GM18499 (cell line): ENCODE data around the gene BOLA1.
"Not testable (repeated sequence)": the region's sequence is repeated elsewhere in the genome, so short reads cannot be mapped to it uniquely, and the experiment has no call there.

Experiments used
- ATAC-seq: cut with Tn5 transposase; IDR thresholded peaks from one replicate; pipeline ENCODE4 v1.9.1; 2021; ENCODE audit warnings: moderate number of reproducible peaks; ENCODE audit not compliant: insufficient read depth, unreplicated experiment

BOLA1 gene

DNA sequence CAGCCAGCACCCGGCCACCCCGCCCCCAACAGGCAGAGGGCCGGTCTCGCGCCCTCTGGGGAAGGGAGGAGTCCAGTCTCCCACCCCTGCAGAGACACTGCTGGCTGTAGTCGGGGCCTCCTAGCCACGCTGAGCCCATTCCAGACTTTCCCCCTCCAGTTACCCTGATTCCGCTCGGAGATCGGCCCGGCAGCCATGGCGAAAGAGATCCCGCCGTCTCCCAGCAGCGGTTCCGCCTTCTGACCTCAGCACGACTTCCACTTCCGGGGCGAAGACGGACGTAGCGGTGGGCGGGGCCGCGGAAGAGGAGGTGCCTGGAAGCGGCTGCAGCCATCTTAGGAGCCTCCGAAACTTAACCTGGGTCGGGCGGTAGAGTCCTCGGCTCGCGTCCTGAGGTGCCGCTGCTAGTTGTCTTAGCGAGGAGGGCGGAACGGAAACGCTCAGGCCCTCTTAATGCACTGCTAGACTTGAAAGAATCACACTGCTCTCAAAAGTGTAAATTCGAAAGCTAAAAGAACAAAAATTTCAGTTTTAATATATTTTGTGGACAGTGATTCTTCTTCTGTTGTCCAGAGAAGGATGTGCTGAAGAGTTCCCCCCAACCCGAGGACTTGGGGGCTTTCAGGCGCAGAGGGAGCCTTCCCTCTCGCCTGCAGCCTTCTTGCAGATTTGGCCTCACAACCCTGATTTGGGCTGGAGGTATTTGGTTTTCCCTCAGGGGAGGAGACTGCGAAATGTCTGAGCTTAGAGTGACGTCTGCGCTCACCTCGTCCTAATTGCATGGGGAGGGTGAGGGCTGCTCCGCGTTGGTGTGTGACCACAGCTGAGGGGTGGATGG is 28.4 kb downstream of the BOLA1 start, which contains the start of gene SF3B4:
SF3B4 (minus strand) TSS at position 241 of the 838 bp plus-strand sequence; CDS start at position 197, 44 bp downstream.
- no peak for ATAC-seq

DNA sequence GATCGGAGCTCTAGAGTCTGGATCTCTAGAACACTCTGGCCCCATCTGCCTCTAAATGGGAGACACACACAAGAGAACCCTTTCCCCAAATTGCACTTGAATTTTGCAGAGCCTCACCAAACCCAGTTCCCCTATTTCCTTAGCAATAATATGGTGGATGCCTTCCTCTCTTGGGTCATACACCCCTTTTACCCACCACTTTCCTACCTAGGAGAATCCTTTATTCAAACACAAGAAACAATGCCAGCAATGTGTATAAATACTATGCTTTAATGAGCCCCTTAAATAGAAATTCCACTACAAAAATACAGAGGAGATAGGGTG is 29.0 kb downstream of the BOLA1 start:
- no peak for ATAC-seq

DNA sequence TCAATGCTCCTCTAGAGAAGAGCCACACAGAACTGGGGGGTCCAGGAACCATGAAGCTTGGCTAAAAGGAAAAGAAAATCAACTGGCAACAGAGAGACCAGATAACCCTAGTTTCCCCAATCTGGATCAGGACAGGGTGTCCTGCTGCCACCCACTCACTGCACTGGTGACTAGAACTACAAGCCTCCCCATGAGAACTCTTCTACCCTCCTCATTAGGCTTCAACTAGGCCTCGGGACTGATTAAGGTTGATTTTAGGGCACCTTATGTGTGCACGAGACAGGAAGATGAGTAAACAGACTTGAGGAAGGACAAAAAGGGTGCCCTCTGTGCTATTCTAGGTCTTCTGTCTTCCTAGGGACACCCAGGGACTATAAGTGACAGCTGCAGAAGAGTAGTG is 30.5 kb downstream of the BOLA1 start:
- no peak for ATAC-seq

DNA sequence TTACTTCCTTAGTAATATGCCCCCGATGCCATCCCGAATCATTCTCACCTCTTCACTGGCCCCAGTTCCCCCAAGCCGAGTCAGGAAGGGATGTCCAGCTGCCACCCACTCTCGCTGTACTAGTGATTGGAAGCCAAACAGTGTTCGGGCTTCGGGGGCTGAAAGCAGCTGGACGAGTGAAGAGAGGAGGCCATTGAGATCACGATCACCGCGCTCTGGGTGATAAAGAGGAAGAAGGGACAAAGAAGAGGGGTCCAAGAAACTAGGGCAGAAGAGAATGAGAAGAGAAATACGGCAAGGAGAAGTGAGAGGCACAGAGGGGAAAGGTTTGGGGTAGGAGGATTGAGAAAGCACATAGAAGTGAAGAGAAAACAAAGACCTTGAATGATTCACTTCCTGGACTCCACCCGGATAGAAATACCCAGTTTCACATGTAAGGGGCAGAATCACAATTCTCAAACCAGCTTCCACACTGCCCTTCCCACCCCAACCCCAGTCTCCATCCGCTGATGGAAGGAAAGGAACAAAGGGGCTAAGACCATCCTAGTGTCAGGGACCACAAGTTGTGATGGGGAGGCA is 31.9 kb downstream of the BOLA1 start:
- ATAC-seq: no peak

DNA sequence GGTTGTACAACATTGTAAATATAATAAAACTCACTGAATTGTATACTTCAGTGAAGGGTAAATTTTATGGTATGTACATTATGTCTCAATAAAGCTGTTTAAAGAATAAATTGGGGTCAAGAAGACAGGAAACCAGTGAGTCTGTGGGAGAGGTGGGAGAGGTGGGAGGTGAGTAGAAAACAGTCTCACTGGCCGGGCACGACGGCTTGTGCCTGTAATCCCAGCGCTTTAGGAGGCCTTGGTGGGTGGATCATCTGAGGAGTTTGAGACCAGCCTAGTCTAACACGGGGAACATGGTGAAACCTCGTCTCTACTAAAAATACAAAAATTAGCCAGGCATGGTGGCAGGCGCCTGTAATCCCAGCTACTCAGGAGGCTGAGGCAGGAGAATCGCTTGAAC is 33.1 kb downstream of the BOLA1 start:
- ATAC-seq: no peak

DNA sequence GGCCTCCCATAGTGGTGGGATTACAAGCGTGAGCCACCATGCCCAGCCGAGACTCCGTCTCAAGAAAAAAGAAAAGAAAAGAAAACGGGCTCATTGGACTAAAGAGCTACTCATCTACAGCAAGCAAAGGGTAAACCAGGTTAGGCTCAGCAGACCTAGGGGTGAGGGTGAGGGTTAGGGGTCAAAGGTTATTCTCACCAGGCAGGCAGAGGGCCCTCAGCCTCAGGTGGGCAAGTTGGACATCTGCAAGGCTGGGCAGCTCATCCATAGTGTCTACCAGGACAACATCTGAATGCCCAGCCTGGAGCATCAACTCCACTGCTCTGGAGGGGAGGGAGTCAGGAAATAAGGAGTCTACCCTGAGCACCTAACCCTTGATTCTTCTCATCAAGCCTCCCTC is 33.8 kb downstream of the BOLA1 start:
- no peak for ATAC-seq

DNA sequence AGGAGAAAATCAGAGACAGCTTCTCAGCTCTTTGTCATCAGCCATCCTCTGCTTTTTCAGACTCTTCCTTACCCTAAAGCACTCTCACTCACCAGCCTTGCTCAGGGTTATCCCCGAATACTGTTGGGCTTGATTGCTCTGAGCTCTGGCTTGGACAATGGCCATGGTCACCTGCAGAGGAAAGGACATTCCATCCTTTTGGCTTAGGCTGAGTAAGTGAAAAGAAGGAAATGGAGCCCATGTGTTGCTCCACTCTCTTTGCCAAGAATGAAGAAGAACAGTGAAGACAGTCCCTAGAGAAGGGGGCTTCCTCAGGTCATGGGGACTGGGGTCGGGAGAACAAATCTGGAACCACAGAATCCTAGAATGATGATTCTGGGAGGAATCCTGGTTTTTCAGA is 35.0 kb downstream of the BOLA1 start:
- no peak for ATAC-seq

DNA sequence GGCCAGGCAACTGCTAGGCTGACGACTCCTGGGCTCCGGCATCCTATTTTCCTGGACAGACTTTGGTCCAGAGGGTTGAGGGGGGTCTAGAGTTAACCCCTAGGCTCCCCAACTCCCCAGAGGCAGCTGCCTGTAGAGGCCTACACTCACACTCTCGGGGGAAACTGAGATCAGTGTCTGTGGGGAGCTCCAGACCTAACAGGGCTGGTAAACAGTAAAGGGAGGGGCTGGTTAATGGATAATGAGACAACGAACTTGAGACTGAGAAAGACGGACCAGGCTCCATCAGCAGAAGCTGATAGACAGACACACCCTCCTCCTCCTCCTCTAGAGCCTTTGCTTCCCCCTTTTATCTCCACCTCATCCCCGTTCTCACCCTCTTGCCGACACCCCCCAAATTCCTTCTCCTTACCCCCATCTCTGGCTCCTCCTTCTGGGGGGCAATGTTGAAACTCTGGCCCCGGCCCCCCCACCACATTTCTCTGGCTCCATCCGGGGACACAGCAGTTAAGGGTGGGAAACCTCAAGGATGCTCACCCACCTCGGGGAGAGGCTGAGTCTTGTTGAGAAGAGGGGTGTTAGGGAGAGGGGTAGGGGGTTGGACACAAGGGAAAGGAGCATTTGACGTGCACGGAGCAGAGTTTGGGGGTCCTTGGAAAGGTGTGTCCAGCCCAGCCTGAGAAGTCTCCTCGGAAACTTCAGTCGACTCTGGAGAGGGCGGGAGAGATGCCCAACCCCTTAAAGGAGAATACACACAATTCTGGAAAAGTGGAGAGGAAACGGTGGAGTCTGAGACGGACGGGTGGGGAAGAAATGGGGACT is 37.0 kb downstream of the BOLA1 start, which contains the start of gene MTMR11:
MTMR11 (minus strand) TSS at position 710 of the 822 bp plus-strand sequence; CDS start at position 478, 232 bp downstream.
- no peak for ATAC-seq

DNA sequence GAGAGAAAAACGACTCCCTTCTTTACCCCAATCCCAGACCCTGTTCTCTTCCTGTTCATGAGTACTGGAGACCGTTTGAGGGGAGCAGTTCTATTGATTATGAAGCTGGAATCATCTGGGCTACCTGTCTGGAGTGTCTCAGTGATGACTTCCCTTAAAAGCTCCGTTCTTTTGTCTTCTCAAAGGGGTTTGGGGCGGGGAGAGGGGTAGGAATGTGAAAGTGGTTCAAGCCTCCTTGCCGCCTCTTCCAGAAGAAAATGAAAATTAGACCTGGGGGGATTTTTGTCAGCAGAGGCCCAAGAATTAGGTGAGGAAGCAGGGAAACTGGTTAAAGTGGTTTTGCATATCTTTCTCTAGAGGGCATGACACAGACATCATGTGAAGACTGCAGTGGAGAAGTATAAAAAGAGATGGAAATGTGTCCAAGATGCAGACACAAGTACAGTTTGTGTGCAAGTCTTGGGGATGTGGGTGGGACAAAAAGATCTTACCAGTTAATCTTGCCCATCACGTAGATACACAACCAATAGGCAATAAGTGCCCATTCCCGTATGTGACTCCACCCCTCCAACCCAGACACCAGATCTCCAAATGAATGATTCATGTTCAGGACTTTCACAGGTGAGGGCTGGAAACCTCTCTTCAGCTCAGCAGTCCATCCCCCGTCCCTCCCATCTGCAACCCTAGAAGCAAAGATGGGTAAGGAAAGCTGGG is 37.8 kb downstream of the BOLA1 start:
- no peak for ATAC-seq

DNA sequence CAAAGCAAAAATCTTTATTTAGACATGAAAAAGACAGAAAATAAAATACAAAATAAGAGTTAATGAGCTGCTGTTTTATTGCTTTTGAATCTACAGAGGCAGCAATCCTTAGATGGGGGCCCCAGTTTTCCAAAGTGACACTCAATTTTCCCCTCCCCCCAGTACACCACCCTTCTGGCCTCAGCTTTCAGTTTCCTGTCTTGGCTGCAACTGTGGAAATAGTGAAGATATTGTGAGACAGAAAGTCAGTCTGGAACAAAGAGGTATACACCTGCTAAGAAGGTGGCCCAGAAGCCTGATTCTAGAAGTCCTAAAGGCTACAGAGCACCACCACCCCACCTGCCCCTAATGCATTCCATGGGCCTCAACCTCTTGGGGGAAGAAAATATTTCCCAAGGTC is 38.4 kb downstream of the BOLA1 start:
- no peak for ATAC-seq

DNA sequence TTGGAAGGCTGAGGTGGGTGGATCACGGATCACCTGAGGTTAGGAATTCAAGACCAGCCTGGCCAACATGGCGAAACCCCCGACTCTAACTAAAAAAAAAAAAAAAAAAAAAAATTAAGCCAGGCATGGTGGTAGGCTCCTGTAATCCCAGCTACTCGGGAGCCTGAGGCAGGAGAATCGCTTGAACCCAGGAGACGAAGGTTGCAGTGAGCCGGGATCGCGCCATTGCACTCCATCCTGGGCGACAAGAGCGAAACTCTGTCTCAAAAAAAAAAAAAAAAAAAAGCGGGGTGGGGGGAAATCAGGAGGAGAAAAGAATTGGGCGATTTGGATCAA is 39.3 kb downstream of the BOLA1 start:
- not testable (repeated sequence) for ATAC-seq

DNA sequence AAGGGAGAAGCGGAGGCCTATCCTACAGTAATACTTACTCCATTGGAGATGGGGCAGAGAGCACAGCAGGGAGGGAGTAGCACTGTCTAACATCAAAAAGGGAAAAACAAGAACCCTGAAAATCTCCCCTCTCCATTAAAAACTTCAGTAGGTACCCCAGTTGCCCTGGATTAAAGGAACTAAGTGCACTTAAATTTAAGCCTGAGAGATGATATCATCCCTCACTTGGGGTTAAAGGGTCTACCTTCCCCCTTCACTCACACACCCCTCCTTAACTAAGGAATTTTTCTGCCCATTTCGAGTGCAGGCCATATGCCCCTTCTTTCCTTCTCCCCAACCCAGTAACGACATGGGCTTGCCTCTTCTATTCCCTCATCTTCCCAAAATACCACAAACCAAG is 41.1 kb downstream of the BOLA1 start:
- no peak for ATAC-seq

DNA sequence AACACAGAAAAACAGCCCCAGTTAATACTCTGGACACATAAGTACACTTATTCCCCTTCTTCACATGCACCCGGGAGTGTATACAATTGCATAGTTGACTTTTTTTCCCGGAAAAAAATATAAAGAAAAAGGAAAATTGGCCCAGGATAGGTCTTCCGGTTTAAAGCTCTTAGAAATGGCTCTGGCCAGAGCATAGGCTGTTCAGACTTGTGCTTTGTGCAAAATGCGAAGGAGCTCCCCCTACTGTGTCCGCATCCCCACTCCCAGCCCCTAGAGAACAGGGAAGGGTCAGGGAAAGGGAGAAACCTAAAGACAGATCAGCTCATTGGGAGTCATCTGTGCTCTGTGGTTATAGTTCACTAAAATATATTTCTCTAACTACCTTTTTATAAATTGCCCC is 42.8 kb downstream of the BOLA1 start:
- ATAC-seq: no peak

DNA sequence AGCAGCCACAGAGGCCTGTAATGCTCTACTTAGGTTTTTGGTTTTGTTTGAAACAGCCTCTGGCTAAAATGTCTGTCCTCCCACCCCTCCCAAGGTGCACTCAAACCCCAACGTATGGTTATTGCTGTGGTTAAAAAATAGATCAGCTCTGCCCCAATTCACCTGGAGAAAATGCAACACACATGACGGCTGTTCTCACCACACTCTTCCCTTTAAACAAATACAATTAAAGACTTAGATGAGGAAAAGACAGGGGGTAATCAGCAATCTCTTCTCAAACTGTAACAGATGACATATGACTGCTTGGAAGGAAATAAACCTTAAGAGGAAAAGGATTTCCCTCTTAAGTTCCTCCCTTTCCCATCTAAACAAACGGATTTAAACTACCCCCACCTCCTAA is 43.5 kb downstream of the BOLA1 start:
- no peak for ATAC-seq

DNA sequence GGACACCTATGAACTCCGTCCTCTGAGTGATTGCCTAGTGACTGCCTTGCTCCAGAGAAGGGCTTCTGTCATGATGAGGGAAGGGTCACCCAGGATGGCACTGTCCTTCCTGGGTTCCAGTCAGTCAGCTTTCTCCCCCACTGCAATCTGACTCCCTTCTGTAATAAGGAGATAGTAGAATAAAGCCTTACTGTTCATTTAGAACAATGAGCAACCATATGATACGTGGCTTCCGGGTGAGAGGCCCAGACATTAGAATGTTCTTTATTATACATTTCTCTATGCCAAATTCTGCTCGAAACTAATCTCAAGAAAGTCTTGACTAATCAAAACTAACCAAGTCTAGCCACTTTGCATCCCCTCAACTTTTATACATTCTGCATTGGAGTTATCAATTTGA is 45.8 kb downstream of the BOLA1 start:
- ATAC-seq: no peak

DNA sequence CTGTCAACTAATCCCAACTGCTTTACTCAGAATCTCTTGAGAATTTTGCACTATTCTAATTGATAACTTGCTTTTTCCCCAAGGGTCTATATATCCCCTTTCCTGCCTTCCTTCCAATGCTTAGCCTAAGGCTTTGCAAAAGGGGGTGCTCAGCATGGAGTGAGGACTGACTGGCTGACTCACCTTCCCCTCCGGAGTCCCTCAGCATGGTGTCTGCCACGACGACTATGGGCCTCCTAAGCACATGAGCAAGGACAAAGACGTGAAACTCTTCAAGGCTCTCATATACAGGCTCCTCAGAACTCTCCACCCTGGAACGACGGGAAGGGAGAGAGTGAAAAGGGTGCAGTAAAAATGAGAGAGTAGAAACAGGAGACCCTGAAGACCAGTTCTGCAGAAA is 50.5 kb downstream of the BOLA1 start:
- no peak for ATAC-seq
